GM12878 (cell line): ENCODE measurements around the gene PCID2. TPM values are rescaled to one million over a fixed set of nuclear protein-coding genes. Genes with fewer than 3 reads are reported as not detected.

Experiments used
- BCLAF1 ChIP-seq: fragments of 450-650 bp; IDR thresholded peaks from 2 replicates; pipeline ENCODE4 v1.6.1; 2017; ENCODE audit warnings: antibody characterized with exemption, mild to moderate bottlenecking, moderate library complexity
- IRF5 ChIP-seq: fragments of 450-650 bp; IDR thresholded peaks from 2 replicates; pipeline ENCODE4 v1.6.1; 2017; ENCODE audit warnings: borderline replicate concordance
- MEF2A ChIP-seq: IDR thresholded peaks from 2 replicates; pipeline ENCODE4 v1.6.1; 2011; ENCODE audit warnings: low read depth, mild to moderate bottlenecking, low read length, moderate library complexity; ENCODE audit not compliant: insufficient read depth
- RAD51 ChIP-seq: fragments of 450-650 bp; IDR thresholded peaks from 2 replicates; pipeline ENCODE4 v1.6.1; 2016; ENCODE audit warnings: moderate library complexity, mild to moderate bottlenecking, inconsistent platforms
- REST ChIP-seq: IDR thresholded peaks from 2 replicates; pipeline ENCODE4 v1.6.1; 2012; ENCODE audit warnings: mild to moderate bottlenecking, low read depth, low read length
- SREBF1 ChIP-seq: IDR thresholded peaks from 2 replicates; pipeline ENCODE4 v1.6.1; 2012; ENCODE audit warnings: mild to moderate bottlenecking, low read length
- TBL1XR1 ChIP-seq: IDR thresholded peaks from 2 replicates; pipeline ENCODE4 v1.6.1; 2012; ENCODE audit warnings: low read depth, low read length, improper control_type of control experiment
- ZNF592 ChIP-seq: fragments of 450-650 bp; IDR thresholded peaks from 2 replicates; pipeline ENCODE4 v1.6.1; 2017; ENCODE audit warnings: mild to moderate bottlenecking, moderate library complexity
- polyA plus RNA-seq, 11 experiments: library from polyadenylated mRNA; depleted of rRNA in 4 of 11; unstranded in 6 of 11; stranded (reverse) in 5 of 11; fragments of >200 nt; fragmentation: Nextera tagmentation in 4 of 11; fragmentation: Illumina TruSeq in 1 of 11; extraction: Ambion mirVana in 4 of 11; extraction: Trizol in 1 of 11; gene quantifications; 1 replicate in 1 of 11; 2 replicates in 10 of 11; pipeline versions ENCODE4 v1.2.1 to v1.2.3, GENCODE V29; 2011 to 2016; ENCODE audit warnings: inconsistent platforms in 2 of 11, missing spikeins in 2 of 11, low read depth in 1 of 11
- total RNA-seq, 4 experiments: library from RNA; depleted of rRNA in 3 of 4; stranded (reverse); fragments of >200 nt in 3 of 4; fragmentation: Illumina TruSeq in 1 of 4; extraction: Trizol in 1 of 4; gene quantifications; 2 replicates each; pipeline versions ENCODE4 v1.2.1 to v1.2.3, GENCODE V29; 2013 to 2021
- TF ChIP-seq, protein P1 (sequence below): fragments of 150-350 bp; IDR thresholded peaks from 2 replicates; pipeline ENCODE4 v1.6.1; 2016; ENCODE audit warnings: low read depth, low read length

Gene PCID2
- total and polyA plus RNA-seq, 10 of the 15 experiments (the other 5 are each of a cell fraction or from before 2014, with no cell fraction given), result 37.0 to 98.1 (median 58.3) TPM

DNA sequence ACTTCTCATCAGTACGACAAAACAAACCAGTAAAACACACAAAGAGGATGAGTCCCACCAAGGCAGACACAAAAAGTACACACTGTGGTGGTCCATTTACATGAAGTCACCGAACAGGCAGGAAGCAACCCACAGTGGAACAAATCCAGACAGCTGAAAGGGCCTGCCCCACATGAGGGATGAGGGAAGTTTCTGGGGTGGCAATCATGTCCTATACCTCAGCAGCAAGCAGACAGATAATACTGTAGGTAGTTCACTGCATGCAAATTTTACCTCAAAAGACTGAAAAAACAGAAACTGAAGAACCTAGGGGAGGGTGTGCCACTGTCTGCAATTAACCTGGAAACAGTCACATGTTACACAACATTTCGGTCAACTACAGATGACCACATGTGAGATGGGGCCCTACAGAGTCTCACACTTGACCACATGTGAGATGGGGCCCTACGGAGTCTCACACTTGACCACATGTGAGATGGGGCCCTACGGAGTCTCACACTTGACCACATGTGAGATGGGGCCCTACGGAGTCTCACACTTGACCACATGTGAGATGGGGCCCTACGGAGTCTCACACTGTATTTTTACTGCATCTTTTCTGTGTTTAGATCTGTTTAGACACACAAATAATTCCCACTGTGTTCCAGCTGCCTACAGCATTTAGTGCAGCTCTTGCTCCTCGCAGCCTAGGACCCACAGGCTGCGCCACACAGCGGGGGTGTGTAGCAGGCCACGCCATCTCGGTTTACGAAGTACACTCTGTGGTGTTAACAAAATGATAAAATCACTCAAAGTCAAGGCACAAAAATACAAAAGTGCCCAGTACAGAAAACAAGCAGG, 22.2 kb downstream of the PCID2 start (continued):
- TF ChIP-seq ZNF592 (no peak), IRF5 (no peak), RAD51 (peak; percentile 78), REST (no peak), MEF2A (no peak), BCLAF1 (no peak), SREBF1 (no peak), TBL1XR1 (peak; percentile 64; the same call in 1 of the 2 replicates)
- TF ChIP-seq, protein P1, sequence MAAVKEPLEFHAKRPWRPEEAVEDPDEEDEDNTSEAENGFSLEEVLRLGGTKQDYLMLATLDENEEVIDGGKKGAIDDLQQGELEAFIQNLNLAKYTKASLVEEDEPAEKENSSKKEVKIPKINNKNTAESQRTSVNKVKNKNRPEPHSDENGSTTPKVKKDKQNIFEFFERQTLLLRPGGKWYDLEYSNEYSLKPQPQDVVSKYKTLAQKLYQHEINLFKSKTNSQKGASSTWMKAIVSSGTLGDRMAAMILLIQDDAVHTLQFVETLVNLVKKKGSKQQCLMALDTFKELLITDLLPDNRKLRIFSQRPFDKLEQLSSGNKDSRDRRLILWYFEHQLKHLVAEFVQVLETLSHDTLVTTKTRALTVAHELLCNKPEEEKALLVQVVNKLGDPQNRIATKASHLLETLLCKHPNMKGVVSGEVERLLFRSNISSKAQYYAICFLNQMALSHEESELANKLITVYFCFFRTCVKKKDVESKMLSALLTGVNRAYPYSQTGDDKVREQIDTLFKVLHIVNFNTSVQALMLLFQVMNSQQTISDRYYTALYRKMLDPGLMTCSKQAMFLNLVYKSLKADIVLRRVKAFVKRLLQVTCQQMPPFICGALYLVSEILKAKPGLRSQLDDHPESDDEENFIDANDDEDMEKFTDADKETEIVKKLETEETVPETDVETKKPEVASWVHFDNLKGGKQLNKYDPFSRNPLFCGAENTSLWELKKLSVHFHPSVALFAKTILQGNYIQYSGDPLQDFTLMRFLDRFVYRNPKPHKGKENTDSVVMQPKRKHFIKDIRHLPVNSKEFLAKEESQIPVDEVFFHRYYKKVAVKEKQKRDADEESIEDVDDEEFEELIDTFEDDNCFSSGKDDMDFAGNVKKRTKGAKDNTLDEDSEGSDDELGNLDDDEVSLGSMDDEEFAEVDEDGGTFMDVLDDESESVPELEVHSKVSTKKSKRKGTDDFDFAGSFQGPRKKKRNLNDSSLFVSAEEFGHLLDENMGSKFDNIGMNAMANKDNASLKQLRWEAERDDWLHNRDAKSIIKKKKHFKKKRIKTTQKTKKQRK, result no peak
